ENCODE data around the gene UCP2.

DNA sequence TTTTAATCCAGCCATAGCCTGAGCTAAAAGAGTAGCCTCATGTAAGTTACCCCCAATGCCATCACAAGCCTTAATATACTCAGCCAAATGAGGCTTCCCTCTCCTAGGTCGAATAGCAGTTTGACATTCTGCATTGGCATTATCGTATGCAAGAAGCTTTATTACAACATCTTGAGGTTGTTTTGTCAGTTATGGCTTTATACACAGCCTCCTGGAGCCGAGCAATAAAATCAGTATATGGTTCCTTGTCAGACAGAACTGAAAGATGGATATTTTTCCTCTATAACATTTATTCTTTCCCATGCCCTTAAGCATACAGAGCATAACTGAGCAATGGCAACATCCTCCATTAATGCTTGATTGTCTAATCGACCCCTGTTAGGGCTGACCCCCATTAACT is 37.2 kb downstream of the UCP2 start:
- no peak for TF ChIP-seq POLR2A (IDR thresholded peaks at IDR 0.05)
- TF ChIP-seq, protein P1, sequence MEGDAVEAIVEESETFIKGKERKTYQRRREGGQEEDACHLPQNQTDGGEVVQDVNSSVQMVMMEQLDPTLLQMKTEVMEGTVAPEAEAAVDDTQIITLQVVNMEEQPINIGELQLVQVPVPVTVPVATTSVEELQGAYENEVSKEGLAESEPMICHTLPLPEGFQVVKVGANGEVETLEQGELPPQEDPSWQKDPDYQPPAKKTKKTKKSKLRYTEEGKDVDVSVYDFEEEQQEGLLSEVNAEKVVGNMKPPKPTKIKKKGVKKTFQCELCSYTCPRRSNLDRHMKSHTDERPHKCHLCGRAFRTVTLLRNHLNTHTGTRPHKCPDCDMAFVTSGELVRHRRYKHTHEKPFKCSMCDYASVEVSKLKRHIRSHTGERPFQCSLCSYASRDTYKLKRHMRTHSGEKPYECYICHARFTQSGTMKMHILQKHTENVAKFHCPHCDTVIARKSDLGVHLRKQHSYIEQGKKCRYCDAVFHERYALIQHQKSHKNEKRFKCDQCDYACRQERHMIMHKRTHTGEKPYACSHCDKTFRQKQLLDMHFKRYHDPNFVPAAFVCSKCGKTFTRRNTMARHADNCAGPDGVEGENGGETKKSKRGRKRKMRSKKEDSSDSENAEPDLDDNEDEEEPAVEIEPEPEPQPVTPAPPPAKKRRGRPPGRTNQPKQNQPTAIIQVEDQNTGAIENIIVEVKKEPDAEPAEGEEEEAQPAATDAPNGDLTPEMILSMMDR (IDR thresholded peaks at IDR 0.05), result no peak

Data from transverse colon (tissue), 3 donors.